Esophagus muscularis mucosa (tissue), 4 donors: ENCODE results near the gene SEC62.

ENCODE experiments used
- CTCF ChIP-seq, 3 experiments: fragments of 200-600 bp in 2 of 3; fragments of 450-650 bp in 1 of 3; sonication (generic) in 2 of 3; IDR thresholded peaks; one replicate each; pipeline ENCODE4 v1.5.1; 2017 to 2019; ENCODE audit warnings: antibody characterized with exemption in 3 of 3, mild to moderate bottlenecking in 2 of 3, moderate library complexity in 1 of 3
- EP300 ChIP-seq: sonication (generic); formaldehyde crosslinking; IDR thresholded peaks from one replicate; pipeline ENCODE4 v1.6.1; 2017; ENCODE audit warnings: antibody characterized with exemption
- POLR2A ChIP-seq: fragments of 450-650 bp; IDR thresholded peaks from one replicate; pipeline ENCODE4 v1.6.1; 2017; ENCODE audit warnings: antibody characterized with exemption, moderate library complexity, mild to moderate bottlenecking, low read depth
- POLR2AphosphoS5 ChIP-seq, 2 donors: sonication (generic); formaldehyde crosslinking; IDR thresholded peaks; one replicate each; pipeline ENCODE4 v1.6.1; 2017; ENCODE audit warnings: antibody characterized with exemption in 2 of 2

GRCh38 chr3:169968224-169968885 is 1.7 kb downstream of the SEC62 start:
- TF ChIP-seq POLR2AphosphoS5 (IDR thresholded peaks at IDR 0.05): no peak
- TF ChIP-seq CTCF (IDR thresholded peaks at IDR 0.05): no peak
- no peak for TF ChIP-seq POLR2A
- no peak for TF ChIP-seq EP300
